HEK293 (cell line): ENCODE data around the gene CIC.
A peak's percentile ranks its signal among the peaks of the same experiment; 100 is the strongest.

Source experiments
- EGR2 ChIP-seq: fragments of 450-650 bp; formaldehyde crosslinking; IDR thresholded peaks from 2 replicates; pipeline ENCODE4 v1.5.1; 2016; ENCODE audit warnings: low read depth, missing biosample characterization, missing genetic modification characterization
- GFI1B ChIP-seq: fragments of 450-650 bp; formaldehyde crosslinking; IDR thresholded peaks from 2 replicates; pipeline ENCODE4 v1.5.1; 2016; ENCODE audit warnings: missing biosample characterization, missing genetic modification characterization
- HOXC10 ChIP-seq: sonication (generic); formaldehyde crosslinking; IDR thresholded peaks from 2 replicates; pipeline ENCODE4 v1.8.1; 2023; ENCODE audit warnings: mild to moderate bottlenecking, missing genetic modification reagents
- HOXD13 ChIP-seq: sonication (generic); formaldehyde crosslinking; IDR thresholded peaks from 2 replicates; pipeline ENCODE4 v1.8.0; 2022; ENCODE audit warnings: missing genetic modification reagents, borderline replicate concordance
- KLF8 ChIP-seq: fragments of 450-650 bp; formaldehyde crosslinking; IDR thresholded peaks from 2 replicates; pipeline ENCODE4 v1.5.1; 2016; ENCODE audit warnings: missing biosample characterization, missing genetic modification characterization
- PATZ1 ChIP-seq: fragments of 450-650 bp; formaldehyde crosslinking; IDR thresholded peaks from 2 replicates; pipeline ENCODE4 v1.5.1; 2016; ENCODE audit warnings: missing biosample characterization, missing genetic modification characterization
- RBAK ChIP-seq: fragments of 450-650 bp; formaldehyde crosslinking; IDR thresholded peaks from 2 replicates; pipeline ENCODE4 v1.5.1; 2016; ENCODE audit warnings: missing biosample characterization, missing genetic modification characterization
- SP3 ChIP-seq: fragments of 450-650 bp; formaldehyde crosslinking; IDR thresholded peaks from 2 replicates; pipeline ENCODE4 v1.5.1; 2016; ENCODE audit warnings: missing biosample characterization, missing genetic modification characterization
- ZBTB10 ChIP-seq: fragments of 450-650 bp; formaldehyde crosslinking; IDR thresholded peaks from 2 replicates; pipeline ENCODE4 v1.5.1; 2016; ENCODE audit warnings: missing biosample characterization, missing genetic modification characterization
- ZBTB20 ChIP-seq: fragments of 450-650 bp; formaldehyde crosslinking; IDR thresholded peaks from 2 replicates; pipeline ENCODE4 v1.5.1; 2016; ENCODE audit warnings: missing biosample characterization, missing genetic modification characterization
- ZNF211 ChIP-seq: fragments of 450-650 bp; formaldehyde crosslinking; IDR thresholded peaks from 2 replicates; pipeline ENCODE4 v1.5.1; 2016; ENCODE audit warnings: low read depth, missing biosample characterization, missing genetic modification characterization
- ZNF24 ChIP-seq: fragments of 450-650 bp; formaldehyde crosslinking; IDR thresholded peaks from 2 replicates; pipeline ENCODE4 v1.5.1; 2016; ENCODE audit warnings: missing biosample characterization, missing genetic modification characterization
- ZNF302 ChIP-seq: fragments of 450-650 bp; formaldehyde crosslinking; IDR thresholded peaks from 2 replicates; pipeline ENCODE4 v1.5.1; 2016; ENCODE audit warnings: missing biosample characterization, missing genetic modification characterization, low read depth
- ZNF324 ChIP-seq: fragments of 450-650 bp; formaldehyde crosslinking; IDR thresholded peaks from 2 replicates; pipeline ENCODE4 v1.5.1; 2016; ENCODE audit warnings: missing biosample characterization, missing genetic modification characterization
- ZNF341 ChIP-seq: fragments of 450-650 bp; formaldehyde crosslinking; IDR thresholded peaks from 2 replicates; pipeline ENCODE4; 2016; ENCODE audit warnings: low read depth, missing biosample characterization, missing genetic modification characterization
- ZNF391 ChIP-seq: fragments of 450-650 bp; formaldehyde crosslinking; IDR thresholded peaks from 2 replicates; pipeline ENCODE4 v1.5.1; 2016; ENCODE audit warnings: low read depth, missing biosample characterization, missing genetic modification characterization, borderline replicate concordance
- ZNF394 ChIP-seq: fragments of 450-650 bp; formaldehyde crosslinking; IDR thresholded peaks from 2 replicates; pipeline ENCODE4 v1.5.1; 2016; ENCODE audit warnings: missing biosample characterization, missing genetic modification characterization, mild to moderate bottlenecking, moderate library complexity, borderline replicate concordance
- ZNF404 ChIP-seq: fragments of 450-650 bp; formaldehyde crosslinking; IDR thresholded peaks from 2 replicates; pipeline ENCODE4 v1.5.1; 2017; ENCODE audit warnings: missing biosample characterization, missing genetic modification characterization
- ZNF426 ChIP-seq: fragments of 450-650 bp; formaldehyde crosslinking; IDR thresholded peaks from 2 replicates; pipeline ENCODE4 v1.5.1; 2017; ENCODE audit warnings: missing biosample characterization, missing genetic modification characterization, mild to moderate bottlenecking, inconsistent platforms, moderate library complexity
- ZNF513 ChIP-seq: fragments of 450-650 bp; IDR thresholded peaks from 2 replicates; pipeline ENCODE4 v1.5.1; 2018; ENCODE audit warnings: missing biosample characterization, missing genetic modification characterization
- ZNF629 ChIP-seq: fragments of 450-650 bp; formaldehyde crosslinking; IDR thresholded peaks from 2 replicates; pipeline ENCODE4 v1.5.1; 2017; ENCODE audit warnings: missing biosample characterization, missing genetic modification characterization
- ZNF701 ChIP-seq: fragments of 450-650 bp; formaldehyde crosslinking; IDR thresholded peaks from 2 replicates; pipeline ENCODE4 v1.5.1; 2016; ENCODE audit warnings: missing biosample characterization, missing genetic modification characterization
- ZNF76 ChIP-seq: fragments of 450-650 bp; formaldehyde crosslinking; IDR thresholded peaks from 2 replicates; pipeline ENCODE4; 2016; ENCODE audit warnings: low read depth, missing biosample characterization, missing genetic modification characterization, borderline replicate concordance
- ZNF792 ChIP-seq: fragments of 450-650 bp; formaldehyde crosslinking; IDR thresholded peaks from 2 replicates; pipeline ENCODE4 v1.5.1; 2016; ENCODE audit warnings: missing biosample characterization, missing genetic modification characterization
- ZXDB ChIP-seq: fragments of 450-650 bp; formaldehyde crosslinking; IDR thresholded peaks from 2 replicates; pipeline ENCODE4 v1.5.1; 2016; ENCODE audit warnings: missing biosample characterization, missing genetic modification characterization
- TF ChIP-seq, protein P1 (sequence below): fragments of 450-650 bp; formaldehyde crosslinking; IDR thresholded peaks from 2 replicates; pipeline ENCODE4 v1.5.1; 2016; ENCODE audit warnings: missing biosample characterization, missing genetic modification characterization
- TF ChIP-seq, protein P2 (sequence below): fragments of 450-650 bp; formaldehyde crosslinking; IDR thresholded peaks from 2 replicates; pipeline ENCODE4 v1.5.1; 2016; ENCODE audit warnings: missing biosample characterization, missing genetic modification characterization
- TF ChIP-seq, protein P3 (sequence below): sonication (generic); formaldehyde crosslinking; IDR thresholded peaks from 2 replicates; pipeline ENCODE4 v1.8.1; 2022; ENCODE audit warnings: mild to moderate bottlenecking, moderate library complexity, missing genetic modification reagents

Gene CIC

GRCh38 chr19:42268142-42268703 lies 829 bp upstream of the CIC start (continued):
- TF ChIP-seq ZNF324 (tag by site-specific recombination) = peak; percentile 93
- TF ChIP-seq GFI1B (tag by site-specific recombination) = no peak
- TF ChIP-seq, protein P1, sequence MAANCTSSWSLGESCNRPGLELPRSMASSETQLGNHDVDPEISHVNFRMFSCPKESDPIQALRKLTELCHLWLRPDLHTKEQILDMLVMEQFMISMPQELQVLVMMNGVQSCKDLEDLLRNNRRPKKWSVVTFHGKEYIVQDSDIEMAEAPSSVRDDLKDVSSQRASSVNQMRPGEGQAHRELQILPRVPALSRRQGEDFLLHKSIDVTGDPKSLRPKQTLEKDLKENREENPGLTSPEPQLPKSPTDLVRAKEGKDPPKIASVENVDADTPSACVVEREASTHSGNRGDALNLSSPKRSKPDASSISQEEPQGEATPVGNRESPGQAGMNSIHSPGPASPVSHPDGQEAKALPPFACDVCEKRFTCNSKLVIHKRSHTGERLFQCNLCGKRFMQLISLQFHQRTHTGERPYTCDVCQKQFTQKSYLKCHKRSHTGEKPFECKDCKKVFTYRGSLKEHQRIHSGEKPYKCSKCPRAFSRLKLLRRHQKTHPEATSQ (tag by site-specific recombination) = no peak
- no peak for TF ChIP-seq RBAK (tag by site-specific recombination)
- no peak for TF ChIP-seq SP3 (tag by site-specific recombination)
- no peak for TF ChIP-seq ZNF792 (tag by site-specific recombination)
- TF ChIP-seq, protein P2, sequence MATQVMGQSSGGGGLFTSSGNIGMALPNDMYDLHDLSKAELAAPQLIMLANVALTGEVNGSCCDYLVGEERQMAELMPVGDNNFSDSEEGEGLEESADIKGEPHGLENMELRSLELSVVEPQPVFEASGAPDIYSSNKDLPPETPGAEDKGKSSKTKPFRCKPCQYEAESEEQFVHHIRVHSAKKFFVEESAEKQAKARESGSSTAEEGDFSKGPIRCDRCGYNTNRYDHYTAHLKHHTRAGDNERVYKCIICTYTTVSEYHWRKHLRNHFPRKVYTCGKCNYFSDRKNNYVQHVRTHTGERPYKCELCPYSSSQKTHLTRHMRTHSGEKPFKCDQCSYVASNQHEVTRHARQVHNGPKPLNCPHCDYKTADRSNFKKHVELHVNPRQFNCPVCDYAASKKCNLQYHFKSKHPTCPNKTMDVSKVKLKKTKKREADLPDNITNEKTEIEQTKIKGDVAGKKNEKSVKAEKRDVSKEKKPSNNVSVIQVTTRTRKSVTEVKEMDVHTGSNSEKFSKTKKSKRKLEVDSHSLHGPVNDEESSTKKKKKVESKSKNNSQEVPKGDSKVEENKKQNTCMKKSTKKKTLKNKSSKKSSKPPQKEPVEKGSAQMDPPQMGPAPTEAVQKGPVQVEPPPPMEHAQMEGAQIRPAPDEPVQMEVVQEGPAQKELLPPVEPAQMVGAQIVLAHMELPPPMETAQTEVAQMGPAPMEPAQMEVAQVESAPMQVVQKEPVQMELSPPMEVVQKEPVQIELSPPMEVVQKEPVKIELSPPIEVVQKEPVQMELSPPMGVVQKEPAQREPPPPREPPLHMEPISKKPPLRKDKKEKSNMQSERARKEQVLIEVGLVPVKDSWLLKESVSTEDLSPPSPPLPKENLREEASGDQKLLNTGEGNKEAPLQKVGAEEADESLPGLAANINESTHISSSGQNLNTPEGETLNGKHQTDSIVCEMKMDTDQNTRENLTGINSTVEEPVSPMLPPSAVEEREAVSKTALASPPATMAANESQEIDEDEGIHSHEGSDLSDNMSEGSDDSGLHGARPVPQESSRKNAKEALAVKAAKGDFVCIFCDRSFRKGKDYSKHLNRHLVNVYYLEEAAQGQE (tag by site-specific recombination) = no peak
- no peak for TF ChIP-seq ZNF701
- 0 out of 2 replicates have a peak, but pooled peaks have one; percentile 4 for TF ChIP-seq ZBTB20 (tag by site-specific recombination)
- peak; percentile 93 for TF ChIP-seq ZBTB10
- TF ChIP-seq ZNF394 = peak; percentile 80; the same call in 1 of the 2 replicates
- TF ChIP-seq ZNF24 (tag by site-specific recombination) = peak; percentile 92
- TF ChIP-seq HOXC10 = no peak
- TF ChIP-seq ZNF76 (tag by site-specific recombination) = no peak
- TF ChIP-seq ZNF211 (tag by site-specific recombination) = no peak
- TF ChIP-seq ZNF391 (tag by site-specific recombination) = peak; percentile 70; the same call in 1 of the 2 replicates
- no peak for TF ChIP-seq ZNF426 (tag by site-specific recombination)
- peak; percentile 98 for TF ChIP-seq ZXDB (tag by site-specific recombination)
- TF ChIP-seq ZNF341 (tag by site-specific recombination) = peak; percentile 100
- no peak for TF ChIP-seq ZNF513 (tag by site-specific recombination)
- TF ChIP-seq EGR2 (tag by site-specific recombination) = no peak; the same call in 1 of the 2 replicates
- peak; percentile 80 for TF ChIP-seq KLF8 (tag by site-specific recombination)
- no peak for TF ChIP-seq ZNF404 (tag by site-specific recombination)
- TF ChIP-seq HOXD13 (CRISPR knock-in tag) = no peak
- TF ChIP-seq ZNF629 = peak; percentile 95
- peak; percentile 81 for TF ChIP-seq PATZ1 (tag by site-specific recombination)
- TF ChIP-seq, protein P3, sequence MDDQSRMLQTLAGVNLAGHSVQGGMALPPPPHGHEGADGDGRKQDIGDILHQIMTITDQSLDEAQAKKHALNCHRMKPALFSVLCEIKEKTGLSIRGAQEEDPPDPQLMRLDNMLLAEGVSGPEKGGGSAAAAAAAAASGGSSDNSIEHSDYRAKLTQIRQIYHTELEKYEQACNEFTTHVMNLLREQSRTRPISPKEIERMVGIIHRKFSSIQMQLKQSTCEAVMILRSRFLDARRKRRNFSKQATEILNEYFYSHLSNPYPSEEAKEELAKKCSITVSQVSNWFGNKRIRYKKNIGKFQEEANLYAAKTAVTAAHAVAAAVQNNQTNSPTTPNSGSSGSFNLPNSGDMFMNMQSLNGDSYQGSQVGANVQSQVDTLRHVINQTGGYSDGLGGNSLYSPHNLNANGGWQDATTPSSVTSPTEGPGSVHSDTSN (CRISPR knock-in tag) = no peak
- TF ChIP-seq ZNF302 (tag by site-specific recombination) = no peak
